HG02870 (cell line): ENCODE measurements around the gene RAPSN.

Experiments
- ATAC-seq: cut with Tn5 transposase; IDR thresholded peaks from one replicate; pipeline ENCODE4 v1.9.1; 2021; ENCODE audit warnings: mild to moderate bottlenecking, moderate library complexity; ENCODE audit not compliant: unreplicated experiment

RAPSN gene

GRCh38 chr11:47448566-47449427, at the start of gene RAPSN:
Gene RAPSN (minus strand): TSS chr11:47449136. CDS start chr11:47448964, 172 bp downstream.
- no peak for ATAC-seq

GRCh38 chr11:47498149-47498548, 49.2 kb upstream of the RAPSN start:
- ATAC-seq = no peak

DNA sequence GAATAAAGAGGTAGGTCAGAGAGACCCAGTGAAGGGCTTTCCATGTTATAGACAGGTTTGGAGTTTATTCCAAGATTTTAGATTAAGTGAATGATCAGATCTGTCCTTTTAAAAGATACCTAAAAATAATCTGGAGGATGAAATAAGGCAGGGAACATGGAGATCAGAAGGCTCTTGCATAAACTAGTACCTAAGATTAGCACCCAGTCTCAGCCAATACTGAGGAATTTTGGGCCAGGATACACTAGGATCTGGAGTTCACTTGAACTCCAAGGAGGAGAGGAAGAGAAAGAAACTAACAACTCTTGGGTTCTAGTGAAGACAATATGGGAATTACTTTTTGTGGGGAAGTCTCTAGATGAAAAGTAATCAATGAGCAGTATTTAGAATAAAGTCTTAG, 47.9 kb upstream of the RAPSN start:
- no peak for ATAC-seq

DNA sequence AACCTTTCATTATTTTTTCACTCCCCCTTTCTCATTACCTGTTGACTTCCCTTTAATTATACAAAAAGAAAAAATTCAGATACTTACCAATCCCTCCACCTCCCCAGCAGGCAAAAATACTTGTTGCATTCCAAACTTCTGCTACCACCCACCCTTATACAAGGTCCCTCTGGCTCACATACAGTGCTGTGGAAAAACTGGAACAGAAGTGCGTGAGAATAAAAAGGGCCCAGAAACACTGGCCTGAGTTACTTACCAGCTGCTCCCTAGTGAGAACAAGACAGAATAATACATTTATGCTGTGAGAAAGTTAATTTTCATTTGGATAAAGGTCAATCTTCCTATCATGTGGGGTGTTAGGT, 46.9 kb upstream of the RAPSN start:
- ATAC-seq = no peak

DNA sequence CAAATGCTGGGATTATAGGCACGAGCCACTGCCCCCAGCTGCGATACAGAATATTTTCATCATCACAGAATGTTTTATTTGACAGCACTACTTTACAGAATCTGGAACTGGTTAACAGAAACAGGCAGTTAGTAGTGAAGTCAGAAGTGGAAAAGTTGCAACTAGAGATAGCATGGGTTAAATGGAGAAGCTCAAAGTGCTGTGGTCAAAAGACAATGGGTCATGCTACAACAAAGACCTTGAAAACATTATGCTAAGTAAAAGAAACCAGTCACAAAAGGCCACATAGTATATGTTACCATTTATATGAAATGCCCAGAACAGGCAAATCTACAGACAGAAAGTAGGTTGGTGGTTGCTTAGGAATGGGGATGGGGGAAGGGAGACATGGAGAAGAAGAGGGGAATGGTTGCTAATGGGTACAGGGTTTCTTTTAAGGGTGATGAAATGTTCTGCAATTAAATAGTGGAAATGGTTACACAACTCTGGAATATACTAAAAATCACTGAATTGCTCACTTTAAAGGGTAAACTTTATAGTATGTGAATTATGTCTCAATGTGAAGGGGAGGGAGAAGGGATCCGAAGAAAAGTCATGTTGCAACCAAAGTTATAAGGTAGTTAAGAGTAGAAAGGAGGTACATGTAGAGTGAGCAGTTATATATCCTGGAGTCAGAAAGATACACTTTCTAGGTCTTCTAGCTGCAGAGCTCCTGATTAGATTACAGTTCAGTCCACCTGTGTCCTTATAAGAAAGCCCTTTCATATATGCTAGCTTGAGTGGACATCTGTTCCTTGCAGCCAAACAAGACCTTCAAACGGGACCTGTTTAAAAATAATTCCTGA, 46.3 kb upstream of the RAPSN start:
- ATAC-seq = no peak

DNA sequence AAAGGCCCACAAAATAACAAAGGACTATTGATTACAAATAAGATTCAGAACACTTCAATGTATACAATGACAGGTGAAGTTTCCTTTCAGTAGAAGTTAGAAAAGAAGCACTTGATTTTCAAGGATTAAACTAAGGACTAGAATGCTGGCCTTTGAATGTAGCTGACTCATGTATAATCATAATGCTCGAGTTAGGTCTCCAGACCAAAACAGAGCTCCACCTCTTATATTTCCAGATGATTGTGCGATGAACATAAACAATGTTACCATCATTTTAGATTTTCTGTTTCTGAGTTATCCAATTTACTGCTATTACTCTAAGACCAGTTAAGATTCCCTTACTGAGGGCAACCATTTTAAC, 40.4 kb upstream of the RAPSN start:
- ATAC-seq = no peak

DNA sequence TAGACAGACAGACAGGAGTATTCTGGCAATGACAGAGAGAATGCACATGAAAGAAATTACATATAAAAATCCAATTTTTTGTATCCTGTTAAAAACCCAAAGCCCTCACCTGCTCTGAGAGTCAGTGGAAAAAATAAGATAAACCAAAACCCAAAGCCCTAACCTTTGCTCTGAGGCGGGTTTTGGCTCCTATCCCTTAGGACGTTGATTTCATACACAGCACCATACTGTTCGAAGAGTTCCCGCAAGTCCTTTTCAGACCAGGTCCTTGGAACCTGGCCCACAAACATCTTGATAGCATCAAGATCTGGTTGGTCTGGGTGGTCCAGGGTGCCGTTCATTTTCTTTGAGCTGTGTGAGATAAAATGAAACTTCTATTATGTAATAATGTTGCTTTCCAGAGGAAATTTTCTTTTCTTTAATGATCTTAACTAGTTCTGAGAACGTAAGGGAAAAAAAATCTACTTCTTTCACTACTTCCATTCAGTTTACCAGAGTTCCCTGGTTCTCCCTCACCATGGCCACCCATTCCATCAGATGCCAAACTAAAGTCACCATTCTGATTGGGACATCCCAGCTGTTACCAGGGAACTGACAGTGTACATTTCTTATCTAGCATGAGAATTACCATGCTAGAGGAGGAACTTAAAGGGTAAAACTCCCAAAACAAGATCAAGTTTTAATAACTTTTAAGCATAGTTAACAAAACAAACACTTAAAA, 39.9 kb upstream of the RAPSN start:
- ATAC-seq = no peak

GRCh38 chr11:47488111-47488510, 39.2 kb upstream of the RAPSN start:
- no peak for ATAC-seq

DNA sequence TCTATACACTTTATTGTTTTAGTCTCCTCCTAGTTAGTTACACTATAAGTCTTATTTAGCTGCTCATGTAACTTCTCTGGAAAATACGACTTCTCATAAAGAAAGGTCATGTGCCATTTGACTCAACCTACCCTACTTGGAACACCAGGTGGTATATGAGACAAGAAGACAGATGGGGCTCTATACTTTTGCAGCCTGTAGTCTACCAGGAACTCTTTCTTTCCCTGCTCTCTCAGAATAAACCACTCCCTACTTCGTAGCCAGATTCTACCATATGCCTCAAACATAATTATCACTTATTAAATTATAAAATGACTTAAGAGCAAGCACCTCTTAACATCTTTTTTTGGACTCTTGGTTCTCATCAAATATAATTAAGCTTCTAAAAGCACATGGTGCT, 38.5 kb upstream of the RAPSN start:
- no peak for ATAC-seq

DNA sequence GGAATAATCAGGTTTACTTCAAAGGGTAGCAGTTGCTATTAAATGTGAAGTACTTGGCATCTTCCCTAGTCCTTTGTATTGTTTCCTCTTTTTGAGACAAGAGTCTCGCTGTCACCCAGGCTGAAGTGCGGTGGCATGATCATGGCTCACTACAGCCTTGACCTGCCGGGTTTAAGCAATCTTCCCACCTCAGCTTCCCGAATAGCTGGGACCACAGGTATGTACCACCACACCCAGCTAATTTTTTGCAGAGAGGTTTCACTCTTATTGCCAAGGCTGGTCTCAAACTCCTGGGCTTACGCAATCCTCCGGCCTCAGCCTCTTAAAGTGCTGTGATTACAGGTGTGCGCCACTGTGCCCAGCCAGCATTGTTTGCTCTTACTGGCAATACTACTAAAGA, 36.2 kb upstream of the RAPSN start:
- no peak for ATAC-seq

DNA sequence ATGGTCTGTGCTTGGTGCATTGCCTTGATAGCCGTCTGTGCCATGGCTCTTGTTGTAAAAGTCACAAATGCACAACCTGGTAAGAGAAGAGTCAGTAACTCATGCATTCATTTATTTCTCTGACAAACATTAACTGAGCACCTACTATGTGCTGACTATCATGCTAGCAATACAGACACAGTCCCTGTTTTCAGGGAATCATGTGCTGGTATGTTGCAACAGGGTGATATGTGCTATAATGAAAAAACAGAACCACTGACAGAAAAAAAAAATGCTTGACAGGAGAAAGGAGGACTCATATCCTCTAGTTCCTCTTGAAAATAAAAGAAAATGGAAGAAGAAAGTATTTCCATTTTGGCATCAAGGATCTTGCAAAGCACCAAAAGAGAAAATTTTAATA, 34.5 kb upstream of the RAPSN start:
- ATAC-seq = no peak

- ATAC-seq = no peak
Observed at GRCh38 chr11:47480762-47481161, 31.8 kb upstream of the RAPSN start.

DNA sequence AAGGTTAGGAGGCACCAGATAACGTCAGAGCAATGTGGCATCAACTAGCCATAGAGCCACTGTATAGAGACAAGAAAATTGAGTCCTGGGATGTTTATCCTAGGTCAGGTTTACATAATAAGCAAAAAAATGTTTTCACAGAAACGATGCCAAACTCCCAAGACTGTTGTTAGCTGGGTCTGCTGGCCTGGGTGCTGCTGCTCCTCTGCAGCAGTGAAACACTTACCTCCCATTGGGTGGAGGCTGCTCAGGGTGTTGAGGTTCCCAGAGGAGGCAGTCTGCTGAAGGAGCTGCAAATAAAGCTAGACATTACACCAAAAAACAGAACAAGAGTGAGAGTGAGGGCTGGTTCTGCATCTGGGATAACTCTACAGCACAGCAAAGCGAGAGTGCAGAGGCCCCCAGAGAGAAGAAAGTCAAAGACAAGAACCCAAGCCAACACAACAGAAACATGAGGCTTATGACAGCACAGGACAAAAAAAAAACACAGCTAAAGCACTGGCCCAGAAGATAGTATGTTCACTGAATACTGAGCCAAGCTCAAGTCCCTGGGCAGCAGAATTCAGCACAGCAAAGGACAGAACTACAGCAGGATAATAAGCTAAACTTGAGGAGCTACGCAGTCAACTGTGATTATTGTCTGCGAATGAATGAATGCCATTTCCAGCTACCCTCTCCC, 29.9 kb upstream of the RAPSN start:
- no peak for ATAC-seq

DNA sequence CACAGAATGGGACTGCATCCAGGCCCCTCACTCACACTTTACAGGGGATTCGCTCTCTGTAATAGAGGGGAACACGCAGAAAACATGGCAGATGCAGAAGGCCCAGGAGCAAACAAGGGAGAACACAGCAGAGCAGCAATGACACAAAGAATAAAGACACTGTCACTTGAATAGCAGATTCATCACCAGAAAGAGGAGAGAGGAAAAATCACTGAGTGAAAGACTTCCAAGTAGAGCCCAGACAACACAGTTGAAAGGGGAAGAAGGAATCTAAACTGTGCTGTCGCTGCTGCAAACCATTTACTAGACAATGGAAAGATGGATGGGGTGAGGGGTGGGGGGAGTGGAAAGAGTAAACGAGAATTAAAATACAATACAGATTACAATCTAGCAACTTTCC, 28.8 kb upstream of the RAPSN start:
- ATAC-seq = no peak

DNA sequence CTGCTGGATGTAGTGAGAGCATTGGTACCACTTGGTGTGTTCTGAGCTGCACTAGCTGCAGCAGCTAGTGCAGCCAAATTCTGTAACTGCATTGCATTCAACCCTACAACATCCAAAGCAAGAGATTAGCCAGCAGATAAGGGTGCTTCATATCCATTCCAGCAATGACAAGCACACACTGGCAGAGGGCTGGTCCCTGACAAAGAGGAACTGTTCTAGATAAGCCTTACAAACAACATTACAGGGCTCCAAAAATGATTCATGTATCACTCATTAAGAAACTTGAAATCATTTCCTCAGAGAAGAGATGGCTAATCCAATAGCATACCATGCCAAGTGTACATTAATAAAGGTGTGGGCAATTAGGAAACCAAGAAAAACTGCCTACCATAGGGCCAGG, 28.4 kb upstream of the RAPSN start:
- no peak for ATAC-seq

DNA sequence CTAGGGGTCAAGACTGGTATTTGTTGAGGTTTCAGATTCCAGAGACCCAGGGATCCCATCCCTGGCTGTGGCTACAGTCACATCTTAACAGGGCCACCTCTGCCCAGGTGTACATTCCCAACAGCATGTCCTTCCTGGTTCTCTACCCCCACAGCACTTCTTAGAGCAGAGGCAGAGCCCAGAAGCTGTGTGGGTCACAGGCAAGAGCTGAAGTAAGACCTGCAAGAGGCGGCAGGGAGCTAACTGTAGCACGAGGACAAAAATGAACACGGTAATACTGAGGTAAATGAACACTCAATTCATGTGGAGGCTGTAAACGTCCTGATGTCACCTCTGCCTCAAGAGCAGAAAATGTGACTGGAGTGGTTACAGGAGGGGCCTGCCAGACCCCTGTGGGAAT, 21.7 kb upstream of the RAPSN start:
- no peak for ATAC-seq

DNA sequence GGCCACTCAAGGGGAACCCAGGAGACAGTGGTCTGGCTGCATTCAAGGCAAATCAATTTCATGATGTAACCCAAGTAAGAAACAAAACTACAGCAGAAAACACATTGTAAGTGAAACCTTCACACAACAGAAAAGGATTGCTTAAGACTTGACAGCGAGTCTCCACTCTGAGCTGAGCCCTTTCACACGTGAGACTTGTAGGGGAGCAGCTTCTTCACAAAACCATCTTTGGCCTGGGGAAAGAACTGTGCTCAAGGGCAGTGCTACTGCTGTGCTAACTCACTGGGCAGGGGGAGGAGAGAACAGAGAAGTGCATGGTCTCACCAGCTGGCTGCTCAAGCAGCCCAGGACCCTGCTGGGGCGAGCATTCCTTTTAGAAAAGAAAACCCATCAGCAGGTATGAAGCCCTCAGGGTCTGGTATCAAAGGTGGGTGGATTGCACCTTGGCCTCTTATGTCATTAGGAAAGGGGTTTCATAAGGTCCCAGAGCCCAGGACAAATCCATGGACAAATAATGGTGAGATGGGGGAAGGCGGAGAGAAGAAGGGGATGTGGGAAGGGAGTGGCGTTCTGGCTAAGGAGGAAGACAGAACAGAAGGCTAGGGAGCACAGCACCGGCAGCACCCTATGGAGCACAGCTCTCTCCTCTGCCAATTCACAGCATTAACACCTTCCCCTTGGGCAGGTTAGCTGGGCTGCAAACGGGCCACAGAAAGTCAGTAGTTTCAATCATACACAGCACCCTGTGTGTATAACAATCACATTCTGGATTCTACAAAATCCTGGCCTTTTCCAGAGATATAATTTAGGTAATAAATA, 20.6 kb upstream of the RAPSN start:
- no peak for ATAC-seq

DNA sequence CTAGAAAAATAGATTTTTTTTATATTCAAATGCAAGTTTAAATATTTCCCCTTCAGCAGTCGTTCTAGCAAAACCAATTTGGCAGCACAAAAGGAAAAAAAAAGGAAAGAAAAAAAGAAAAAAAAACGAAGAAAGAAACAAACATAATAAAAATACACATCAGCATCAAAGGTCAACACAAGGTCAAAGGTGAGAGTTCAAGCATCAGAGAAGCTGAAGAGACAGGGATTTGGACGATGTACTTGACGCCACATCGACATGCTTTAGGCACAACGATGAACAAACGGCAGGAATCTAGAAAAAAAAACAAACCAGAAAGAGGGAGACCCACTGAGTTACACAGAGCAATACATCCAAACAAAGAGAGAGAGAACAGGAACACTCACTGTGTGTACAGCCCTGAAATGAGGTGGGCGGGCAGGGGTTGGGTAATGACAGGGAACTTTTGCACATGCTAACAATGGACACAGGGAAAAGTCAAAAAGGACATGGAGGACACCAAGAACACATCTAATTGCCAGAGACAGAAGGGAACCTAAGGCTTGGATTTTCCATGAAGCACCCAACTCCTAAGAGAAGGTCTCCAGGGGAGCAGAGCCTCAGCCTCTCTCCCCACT, 19.8 kb upstream of the RAPSN start:
- no peak for ATAC-seq

DNA sequence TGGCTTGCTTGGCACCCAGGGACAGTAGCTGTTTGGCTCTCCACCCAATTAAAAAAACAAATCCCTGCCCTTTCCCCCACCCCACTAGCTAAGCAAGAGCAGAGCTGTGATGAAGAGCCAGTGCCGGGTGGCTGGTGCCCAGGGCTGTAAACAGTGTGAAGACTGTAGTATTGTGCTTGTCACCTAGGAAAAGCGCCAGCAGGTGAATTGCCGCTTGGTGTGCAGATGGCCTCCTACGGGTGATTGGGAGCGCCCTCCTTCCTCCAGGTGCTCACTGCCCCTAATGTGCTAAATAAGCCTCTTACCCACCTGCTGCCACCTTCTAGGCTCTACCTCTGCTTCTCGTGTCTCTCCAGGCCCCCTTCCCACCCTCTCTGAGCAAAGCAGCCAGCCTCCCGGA, 18.4 kb upstream of the RAPSN start:
- no peak for ATAC-seq
